ENCODE results near the gene RHOT2.

RHOT2 gene

DNA sequence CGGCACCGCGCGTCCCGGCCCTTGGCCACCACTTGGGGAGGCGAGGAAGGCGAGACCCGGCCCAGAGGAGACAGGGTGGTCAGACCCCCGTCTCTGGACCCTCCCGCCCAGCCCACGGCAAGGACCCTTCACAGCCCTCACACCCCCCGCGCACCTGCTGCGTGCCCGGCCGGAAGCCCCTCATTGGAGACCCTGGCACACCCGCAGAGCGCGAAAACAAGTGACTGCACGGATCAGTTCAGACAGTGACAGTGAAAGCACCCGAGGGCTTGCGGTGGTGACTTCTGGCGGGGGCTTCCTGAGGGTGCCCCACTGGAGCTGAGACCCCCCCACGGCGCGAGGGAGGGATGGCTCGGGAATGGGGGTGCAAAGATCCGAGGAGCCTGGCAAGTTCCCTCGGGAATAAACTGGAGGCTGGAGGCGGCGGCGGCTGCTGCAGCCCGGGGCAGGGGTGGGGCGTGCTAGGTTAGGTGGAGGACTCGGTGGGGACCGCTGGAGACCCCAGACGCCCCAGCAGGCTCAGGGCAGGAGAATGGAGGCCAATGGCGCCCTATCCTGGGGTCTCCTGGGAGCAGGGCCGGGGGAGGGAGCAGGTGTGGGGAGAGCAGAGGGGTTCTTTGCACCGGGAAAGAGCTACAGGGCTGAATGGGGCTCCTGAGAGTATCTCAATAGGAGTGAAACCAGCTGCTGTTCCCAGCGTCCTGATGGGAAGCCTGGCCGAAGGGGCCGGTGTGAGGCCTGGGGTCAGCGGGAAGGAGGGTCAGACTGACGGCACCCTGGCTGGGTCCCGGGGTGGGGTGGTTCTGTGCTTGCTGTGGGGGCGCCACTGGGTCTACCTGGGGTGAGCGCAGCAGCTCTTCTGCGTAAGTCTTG lies 38.5 kb downstream of the RHOT2 start:
- no peak for TF ChIP-seq CTCF (IDR thresholded peaks at IDR 0.05; ENCODE audit: borderline replicate concordance, insufficient read depth, low read depth, low read length)
- H3K4me3 ChIP-seq (ENCODE audit: low read depth, low read length), result no peak overlapping the region

- no peak overlapping the region for H3K4me3 ChIP-seq (ENCODE audit: low read depth, low read length)
- no peak for TF ChIP-seq CTCF (IDR thresholded peaks at IDR 0.05; ENCODE audit: borderline replicate concordance, insufficient read depth, low read depth, low read length)
These were observed 39.2 kb downstream of the RHOT2 start for GRCh38 chr16:707062-707538.

DNA sequence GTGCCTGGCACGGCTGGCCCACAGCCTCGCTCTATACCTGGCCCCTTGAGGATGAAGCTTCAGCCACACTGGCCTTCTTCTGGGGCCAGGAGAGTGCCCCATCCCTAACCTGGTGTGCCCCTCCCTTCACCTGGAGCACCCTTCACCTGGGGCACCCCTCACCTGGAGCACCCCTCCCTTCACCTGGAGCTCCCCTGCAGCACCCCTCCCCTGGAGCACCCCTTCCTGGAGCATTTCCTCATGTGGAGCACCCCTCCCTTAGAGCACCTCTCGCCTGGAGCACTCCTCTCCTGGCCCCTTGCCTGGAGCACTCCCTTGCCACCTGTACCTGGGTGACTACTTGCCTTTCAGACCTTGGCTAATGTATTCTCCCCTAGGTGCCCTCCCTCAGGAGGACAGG lies 40.1 kb downstream of the RHOT2 start:
- no peak for TF ChIP-seq CTCF (IDR thresholded peaks at IDR 0.05; ENCODE audit: borderline replicate concordance, insufficient read depth, low read depth, low read length)
- no peak overlapping the region for H3K4me3 ChIP-seq (ENCODE audit: low read depth, low read length)

- no peak for TF ChIP-seq CTCF (IDR thresholded peaks at IDR 0.05; ENCODE audit: borderline replicate concordance, insufficient read depth, low read depth, low read length)
- H3K4me3 ChIP-seq (ENCODE audit: low read depth, low read length), result no peak overlapping the region
These were observed 41.0 kb downstream of the RHOT2 start for GRCh38 chr16:708959-709358.

- H3K4me3 ChIP-seq (ENCODE audit: low read depth, low read length), result no peak overlapping the region
- TF ChIP-seq CTCF (IDR thresholded peaks at IDR 0.05; ENCODE audit: borderline replicate concordance, insufficient read depth, low read depth, low read length), result no peak
These were observed 41.9 kb downstream of the RHOT2 start for GRCh38 chr16:709566-710499.

GRCh38 chr16:710500-711075 lies 42.7 kb downstream of the RHOT2 start:
- no peak for TF ChIP-seq CTCF (IDR thresholded peaks at IDR 0.05; ENCODE audit: borderline replicate concordance, insufficient read depth, low read depth, low read length)
- H3K4me3 ChIP-seq (ENCODE audit: low read depth, low read length), result no peak overlapping the region

Data from GM12875 (cell line).